ENCODE measurements around the gene TTC6. TPM values are rescaled to one million over a fixed set of nuclear protein-coding genes. Genes with fewer than 3 reads are reported as not detected.

TTC6 gene
- total RNA-seq, 1 donor from 2014 or later = not detected

DNA sequence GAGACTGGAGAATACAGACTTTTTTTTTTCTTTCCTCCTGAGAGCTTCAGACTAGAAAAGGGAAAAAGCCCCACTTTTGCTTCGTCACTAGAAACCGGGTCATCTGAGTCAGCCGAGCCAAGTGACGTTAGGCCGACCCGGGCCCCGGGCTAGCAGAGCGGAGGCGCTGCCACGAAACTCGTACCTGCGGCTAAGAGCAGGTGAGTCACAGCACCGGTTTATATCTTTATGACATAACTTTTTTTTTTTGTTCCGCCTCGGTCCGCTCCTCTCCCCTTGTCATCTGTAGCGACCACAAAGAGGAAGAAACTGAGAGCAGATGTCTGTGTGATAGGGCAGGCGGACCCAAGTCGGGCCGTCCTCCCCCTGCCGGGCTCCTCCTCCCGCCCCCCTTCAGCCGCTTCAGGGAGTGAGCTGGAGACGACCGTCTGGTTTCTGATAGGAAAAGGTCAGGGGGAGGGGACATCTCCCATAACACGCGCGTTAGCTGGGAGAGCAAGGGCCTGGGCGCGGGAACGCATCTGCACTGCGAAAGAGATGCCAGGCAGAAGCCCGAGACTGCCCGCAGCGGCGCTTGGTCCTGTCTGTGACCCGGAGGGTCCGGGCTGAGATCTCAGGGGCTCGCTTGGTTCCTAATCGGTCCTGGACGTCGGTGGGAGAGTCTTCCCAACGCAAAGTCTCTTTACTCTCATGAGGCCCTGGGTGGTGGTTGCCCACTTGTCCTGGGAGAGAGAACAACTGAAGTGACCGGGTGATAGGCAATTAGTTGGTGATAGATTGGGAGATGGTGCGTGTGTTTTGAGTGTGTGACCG, 586 bp downstream of the TTC6 start:
- peak in 1 of 2 donors; percentile 14 for DNase-seq (ENCODE audit: low read depth in 2 of 2)

DNA sequence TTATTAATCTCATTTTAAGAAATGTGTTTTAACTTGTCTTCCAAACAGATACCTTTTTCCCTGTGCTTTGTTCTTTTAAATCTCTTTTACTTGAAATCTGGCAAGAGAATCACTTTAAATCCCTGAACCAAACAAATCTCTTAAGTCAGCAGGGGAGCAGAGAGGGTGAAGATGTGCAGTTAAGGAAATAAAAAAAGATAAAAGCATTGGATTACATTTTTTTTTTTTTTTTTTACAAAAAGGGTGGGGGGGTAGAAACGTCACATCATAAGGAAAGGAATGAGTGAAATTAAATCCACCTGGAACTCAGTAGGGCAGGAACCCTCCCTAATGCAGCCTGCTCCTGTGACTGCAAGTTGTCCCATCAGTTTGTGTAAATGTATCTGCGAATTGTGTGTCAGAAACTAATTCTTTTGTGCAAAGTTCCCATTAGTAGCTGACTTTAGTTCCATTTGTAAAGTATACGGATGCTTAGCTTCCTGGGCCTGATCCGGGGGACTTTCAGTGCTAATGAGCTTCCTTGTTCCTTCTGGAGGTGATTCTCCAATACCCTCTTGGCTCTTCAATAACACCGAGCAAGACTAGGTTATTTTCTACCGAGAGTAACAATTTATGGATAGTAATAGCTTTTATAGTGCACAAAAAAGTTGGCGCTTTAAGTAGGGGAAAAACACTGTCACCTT, 1.5 kb downstream of the TTC6 start:
- no peak for DNase-seq (ENCODE audit: low read depth in 2 of 2)

GRCh38 chr14:37597538-37597913, 2.1 kb downstream of the TTC6 start:
- DNase-seq (ENCODE audit: low read depth in 2 of 2) = peak; percentile 31 to 33

DNA sequence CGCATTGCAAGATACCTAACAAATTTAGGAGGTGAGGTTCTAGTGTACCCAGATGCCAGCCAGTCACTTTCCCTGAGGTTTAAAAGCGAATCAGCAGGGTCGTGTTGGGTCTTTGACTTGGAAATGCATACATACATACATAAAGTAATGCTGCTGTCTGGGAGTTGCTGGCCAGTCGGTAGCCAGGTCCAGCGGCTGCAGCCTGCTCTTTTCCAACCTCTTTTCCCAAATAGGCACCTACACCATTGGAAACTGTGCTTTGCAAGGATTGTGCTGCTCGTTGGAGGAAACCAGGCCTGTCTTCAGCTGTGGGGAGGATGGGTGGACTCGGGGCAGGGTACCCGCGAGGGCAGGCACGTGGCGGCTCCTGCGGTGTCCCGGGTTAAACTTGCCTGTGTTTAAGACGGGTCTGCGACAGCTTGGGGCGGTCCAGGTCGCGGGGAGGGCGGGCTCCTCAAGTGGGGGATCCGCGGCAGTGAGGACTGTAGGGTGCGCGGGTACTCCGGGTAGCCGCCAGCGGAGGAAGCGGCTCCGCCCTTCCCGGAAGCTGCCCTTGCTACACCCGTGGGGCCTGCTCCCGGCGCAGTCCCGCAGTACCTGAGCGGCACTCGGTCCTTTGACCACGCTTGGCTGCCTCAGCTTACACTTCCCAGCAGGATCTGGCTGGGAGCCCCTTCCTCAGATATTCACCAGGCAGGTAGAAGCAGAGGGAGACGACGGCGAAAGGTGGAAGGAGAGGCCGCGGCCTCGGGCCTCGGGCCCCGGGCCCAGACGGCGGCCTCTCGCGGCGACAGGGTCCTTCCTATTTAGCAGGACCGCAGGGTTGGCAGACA, 2.7 kb downstream of the TTC6 start:
- DNase-seq (ENCODE audit: low read depth in 2 of 2) = no peak

- DNase-seq (ENCODE audit: low read depth in 2 of 2) = no peak
These were observed 3.5 kb downstream of the TTC6 start for GRCh38 chr14:37598747-37599506.

DNA sequence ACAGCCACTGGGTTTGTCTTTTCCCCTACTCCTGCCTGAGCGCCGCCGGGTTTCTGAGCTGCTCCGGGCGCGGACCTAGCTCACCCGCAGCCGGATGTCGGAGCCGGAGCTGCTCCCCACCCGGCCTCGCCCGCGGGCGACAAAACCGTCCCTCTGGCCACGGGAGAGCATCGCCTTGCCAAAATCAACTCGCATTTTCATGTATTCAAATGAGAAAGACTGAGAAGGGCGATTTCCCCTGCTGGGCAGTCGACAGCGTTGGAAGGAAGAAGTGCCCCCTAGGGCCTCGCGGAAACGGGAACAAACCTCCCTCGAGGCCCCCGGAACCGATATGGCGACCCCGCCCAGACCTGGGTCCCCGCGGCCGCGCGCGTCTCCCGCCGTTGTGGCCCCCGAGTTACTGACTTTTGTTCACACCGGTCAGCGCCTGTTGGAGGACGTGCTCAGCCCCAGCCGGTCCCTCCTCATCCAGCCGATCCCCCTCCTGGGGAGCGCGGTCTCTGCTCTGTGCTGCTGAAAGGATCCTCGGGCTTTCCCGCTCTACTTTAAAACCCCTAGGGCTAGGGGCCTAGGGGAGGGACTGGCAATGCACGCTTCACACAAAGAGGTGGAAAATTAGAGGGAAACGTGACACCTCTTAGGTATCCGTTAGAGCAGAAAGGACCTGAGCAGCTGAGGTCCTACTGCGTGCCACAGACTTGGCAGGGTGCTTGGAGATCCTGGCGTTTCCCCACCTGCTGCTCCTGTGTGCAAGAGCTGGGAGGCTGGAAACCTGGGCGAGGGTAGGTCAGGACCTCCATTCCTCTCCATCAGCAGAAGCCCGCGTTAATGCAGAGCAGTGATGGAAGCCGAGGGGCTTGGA, 4.3 kb downstream of the TTC6 start:
- no peak for DNase-seq (ENCODE audit: low read depth in 2 of 2)

DNA sequence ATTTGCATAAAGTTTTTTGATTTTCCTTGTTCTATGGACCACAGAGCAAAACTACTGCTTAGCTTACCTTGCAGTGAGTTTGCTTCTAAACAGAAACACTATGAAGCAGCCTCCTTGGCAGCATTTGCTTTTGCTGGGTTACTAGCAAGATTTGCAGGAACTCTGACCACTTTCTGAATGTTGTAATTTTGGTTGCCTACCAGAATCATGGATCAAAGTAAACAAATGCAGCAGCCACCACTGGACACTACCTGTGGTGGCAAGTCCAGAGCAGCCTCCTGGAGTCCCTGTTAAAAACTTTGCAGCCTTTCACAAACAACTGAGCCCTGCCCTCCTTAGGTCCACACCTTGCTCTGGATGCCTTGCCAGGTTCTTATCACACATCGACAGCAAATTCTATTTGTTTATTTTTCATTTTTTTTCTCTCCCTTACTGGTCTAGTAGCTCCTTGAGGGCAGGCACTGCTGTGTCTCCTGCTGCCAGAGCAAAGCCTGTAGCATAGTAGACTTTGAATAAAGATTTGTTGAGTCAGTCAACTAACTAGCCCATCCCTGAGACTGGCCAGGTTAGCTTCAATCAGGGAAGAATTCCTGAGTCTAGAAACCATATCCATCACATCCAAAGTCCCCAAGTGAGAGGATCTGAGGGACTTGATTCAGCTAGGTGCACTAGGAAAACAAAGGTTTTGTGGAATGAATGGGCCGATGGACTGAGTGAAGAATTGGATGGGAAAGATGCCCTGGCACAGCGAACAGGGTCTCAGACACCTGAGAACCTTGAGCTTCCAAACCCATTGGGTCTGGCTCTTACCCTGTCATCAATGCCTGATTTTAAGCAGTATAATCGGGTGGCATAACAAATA, 5.7 kb downstream of the TTC6 start:
- DNase-seq (ENCODE audit: low read depth in 2 of 2) = no peak

DNA sequence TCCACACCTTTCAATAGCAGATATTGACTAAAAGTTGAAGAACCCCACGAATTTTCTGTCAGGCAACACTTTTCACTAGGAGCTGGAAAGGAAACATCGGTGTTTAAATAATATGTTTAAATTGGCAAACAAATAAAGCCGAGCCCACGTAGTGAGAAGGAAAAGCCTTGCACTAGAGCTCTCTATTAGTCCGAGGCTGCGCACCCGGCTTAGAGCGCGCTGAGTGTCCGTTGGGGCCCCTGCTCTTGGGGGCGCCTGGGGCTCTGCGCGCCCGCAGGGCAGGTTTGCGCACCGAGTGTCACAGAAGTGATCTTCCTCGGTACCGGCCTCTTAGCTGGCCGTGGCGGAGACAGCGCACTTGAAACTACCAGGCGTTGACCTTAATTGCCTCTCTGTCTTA, 6.4 kb downstream of the TTC6 start:
- no peak for DNase-seq (ENCODE audit: low read depth in 2 of 2)

DNA sequence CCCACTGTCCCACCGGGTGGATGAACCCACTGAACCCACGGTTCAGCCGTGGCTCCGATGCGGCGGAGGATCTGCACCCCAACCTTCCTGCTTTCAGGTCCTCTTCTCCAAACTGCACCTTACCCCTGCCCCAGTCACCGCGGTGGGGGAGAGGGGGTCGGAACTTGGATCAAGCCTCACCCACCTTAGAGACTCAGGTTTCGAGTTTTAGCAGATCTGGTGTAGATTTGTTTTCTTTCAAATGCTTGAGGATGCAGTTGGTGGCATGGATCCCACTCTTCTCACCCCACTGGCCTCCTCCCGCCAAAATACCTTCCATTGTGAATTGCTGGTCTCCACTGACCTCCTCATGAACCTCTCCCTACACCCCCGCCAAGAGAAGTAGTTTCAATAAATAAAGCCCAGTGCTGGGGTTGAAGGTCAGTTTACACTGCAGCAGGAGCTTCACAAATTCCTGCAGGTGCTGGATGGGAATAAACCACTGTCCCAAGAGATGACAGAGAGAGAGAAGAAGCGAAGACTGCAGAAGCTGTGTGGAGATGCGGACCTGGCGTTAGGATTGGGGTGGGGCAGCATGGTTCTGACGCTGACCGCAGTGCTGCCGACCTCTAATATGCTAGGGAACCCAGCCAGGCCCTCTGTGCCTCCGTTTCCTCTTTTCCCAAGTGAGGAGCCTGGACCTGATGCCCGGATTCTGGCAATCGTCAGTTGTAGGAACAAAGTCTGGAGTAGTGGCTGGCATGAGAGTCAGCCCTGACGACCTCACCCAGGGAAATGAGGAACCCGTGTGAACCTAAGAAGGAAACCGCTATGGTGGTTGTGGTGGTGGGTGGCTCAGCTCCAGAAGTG, 7.4 kb downstream of the TTC6 start:
- DNase-seq (ENCODE audit: low read depth in 2 of 2) = no peak

DNA sequence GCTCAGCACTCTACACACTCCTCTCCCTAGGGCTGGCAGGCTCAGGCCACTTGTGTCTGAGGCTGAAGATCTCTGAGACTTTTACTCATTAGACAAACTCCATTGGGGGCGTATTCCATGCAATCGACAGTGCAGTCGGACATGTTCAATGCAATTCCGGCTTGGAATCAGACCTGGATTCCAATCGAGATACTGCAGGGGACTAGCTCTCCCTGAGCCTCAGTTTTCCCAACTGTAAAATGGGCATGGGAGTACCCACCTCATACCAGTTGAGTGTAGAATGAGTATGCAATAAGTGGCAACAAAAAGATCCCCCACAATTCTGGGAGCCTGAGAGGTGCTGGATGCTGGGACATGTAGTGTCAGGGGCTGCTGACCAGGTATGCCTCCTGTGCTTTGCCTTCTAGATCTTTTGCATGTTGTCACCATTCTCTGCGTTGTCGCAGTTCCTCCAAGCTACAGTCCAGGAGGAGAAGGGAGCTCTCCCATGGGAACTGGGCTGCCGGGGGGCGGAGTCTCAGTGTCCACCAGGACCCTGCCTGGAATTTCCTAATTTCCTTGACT, 8.3 kb downstream of the TTC6 start:
- no peak for DNase-seq (ENCODE audit: low read depth in 2 of 2)

DNA sequence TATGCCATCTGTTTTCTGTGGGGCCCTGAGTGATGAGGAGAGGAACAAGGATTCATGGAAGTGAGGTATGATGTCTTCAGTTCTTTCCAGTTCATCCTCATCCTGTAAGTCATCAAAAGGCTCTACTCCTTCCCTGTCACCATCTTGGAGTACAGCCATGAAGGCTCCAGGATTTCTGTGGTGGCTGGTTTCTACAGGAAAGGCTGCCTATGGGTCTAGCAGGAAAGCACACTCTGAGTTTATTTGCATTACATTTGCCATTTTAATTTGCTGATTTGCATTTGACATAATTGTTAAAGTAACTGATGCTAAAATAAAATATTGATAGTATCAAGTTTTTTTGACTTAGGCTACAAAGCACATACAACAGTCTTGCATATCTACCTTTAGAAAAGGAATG, 11.2 kb downstream of the TTC6 start:
- DNase-seq (ENCODE audit: low read depth in 2 of 2) = no peak

DNA sequence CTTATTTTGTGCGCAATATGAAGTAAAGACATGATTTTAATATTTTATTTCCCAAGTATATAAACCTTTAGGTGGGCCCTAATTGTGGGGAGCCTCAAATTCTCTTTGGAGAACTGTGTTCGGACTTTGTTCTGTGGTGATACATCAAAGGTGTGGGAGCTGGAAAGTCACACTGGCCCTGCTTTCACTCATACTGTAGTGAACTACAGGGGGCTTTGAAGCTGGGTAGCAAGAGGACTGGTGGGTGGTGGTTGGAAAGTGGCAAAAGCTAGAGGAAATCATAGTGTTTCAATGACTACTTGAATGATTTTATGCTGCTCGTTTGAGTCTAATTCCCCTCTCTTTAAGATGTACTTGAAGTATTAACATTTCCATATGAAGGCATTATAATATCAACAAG, 13.2 kb downstream of the TTC6 start:
- no peak for DNase-seq (ENCODE audit: low read depth in 2 of 2)

- DNase-seq (ENCODE audit: low read depth in 2 of 2) = no peak
These were observed 15.6 kb downstream of the TTC6 start for GRCh38 chr14:37610945-37611523.

DNA sequence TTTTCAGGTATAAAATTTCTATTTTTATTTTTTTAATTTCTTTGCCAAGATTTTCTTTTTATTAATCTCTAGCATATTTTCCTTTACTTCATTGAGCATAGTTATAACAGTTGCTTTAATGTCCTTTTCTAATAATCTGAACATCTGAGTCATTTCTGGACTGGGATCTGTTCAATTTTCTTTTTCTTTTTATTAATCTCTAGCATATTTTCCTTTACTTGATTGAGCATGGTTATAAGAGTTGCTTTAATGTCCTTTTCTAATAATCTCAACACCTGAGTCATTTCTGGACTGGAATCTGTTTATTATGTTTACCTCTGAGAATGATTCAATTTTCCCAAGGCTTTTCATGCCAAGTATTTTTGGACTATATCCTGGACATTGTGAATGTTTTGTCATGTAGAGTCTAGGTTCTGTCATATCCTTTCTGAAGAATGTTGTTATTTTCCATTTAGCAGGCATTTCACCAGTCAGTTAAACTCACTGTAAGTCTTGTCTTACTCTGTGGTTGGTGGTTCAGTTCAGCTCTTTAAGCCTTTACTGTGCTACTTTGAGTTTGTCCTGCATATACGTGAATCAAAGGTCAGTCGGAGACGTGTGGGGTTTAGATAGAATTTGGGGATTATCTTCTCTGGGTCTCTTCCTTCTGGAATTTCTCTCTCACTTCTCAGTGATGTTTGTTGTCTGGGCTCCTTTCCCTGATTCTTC, 20.3 kb downstream of the TTC6 start:
- no peak for DNase-seq (ENCODE audit: low read depth in 2 of 2)

GRCh38 chr14:37616853-37617252, 21.4 kb downstream of the TTC6 start:
- no peak for DNase-seq (ENCODE audit: low read depth in 2 of 2)

DNA sequence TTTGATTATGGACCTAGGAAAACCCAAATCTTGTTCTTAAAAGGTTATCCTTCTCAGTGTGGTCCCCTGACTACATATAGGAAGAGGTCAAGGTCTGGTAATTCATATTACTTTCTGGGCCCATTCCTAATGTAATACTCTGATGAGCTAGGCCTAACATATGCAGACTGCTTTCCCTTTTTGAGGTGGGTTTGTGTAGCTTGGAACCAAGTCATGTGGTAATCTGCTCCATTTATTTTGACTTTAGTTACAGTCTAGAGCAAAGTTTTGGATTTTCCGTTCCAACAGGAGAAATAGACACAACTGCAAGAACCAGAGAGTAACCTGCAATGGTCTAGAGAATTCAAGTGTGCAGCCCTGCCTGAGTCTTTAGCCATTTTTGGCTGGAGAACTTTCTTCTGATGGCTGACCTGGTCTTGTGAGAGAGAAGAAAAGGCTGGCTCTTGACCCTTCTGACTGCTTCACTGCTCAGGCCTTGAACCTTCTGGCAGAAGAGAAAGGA, 22.5 kb downstream of the TTC6 start:
- no peak for DNase-seq (ENCODE audit: low read depth in 2 of 2)

DNA sequence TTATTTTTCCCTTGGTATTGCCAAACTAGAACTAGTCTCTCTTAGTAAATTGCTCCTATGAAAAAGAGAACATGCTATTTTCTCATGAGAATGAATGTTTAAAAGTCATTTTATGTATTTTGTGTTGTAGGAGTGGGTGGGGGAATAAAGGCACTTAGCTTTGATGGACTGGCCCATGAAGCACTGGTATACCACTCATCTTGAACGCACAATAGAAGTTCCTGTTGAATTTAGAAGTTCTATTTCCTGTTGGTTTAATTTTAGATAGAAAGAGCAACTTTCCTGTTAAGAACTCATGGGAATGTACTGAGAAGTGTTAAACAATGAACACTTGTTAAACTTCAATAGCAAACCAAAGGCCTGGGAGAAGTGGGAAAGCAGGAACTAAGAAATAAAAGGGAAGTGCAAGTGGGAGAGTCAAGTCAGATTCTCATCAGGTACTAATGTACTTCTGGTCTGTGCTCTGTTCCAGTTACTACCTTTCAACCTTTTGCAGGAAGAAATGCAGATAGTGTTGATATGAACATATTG, 23.1 kb downstream of the TTC6 start:
- no peak for DNase-seq (ENCODE audit: low read depth in 2 of 2)

All from lung microvascular endothelial cell (primary cell).